Measurements from ENCODE around the gene CCND2.

Gene CCND2

DNA sequence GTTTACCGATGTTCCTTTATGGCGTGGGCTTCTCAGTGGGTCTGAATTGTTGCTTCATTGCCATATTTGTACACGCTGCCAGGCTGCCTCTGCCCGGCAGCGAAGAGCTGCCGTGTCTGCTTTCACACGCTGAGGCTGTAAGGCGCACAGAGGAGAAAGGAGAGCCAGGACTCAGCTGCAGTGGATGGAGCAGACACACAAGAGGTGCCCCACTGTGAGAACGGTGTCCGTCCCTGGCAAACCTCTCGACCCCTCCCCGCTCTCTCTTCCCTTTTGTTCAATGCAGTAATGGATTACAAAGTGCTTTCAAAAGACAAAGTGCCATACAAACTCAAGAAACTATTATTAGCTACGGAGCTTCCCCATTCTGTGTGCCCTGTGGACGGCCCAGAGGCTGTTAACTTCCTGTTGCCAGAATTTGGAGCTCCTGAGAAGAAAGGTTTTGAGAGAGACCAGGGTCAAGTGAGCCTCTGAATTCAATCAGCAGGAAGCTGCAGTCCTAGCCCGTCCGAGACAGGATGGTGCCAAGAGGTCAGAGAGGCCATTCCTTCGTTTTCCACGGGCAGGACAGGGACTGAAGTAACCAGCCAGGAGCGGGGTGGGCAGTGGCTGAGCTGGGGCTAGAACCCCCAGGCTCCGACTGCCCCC, 15.8 kb downstream of the CCND2 start:
- in situ Hi-C loops (cut with HindIII; ENCODE audit: low sequenced_read_pairs) = no loop called here

DNA sequence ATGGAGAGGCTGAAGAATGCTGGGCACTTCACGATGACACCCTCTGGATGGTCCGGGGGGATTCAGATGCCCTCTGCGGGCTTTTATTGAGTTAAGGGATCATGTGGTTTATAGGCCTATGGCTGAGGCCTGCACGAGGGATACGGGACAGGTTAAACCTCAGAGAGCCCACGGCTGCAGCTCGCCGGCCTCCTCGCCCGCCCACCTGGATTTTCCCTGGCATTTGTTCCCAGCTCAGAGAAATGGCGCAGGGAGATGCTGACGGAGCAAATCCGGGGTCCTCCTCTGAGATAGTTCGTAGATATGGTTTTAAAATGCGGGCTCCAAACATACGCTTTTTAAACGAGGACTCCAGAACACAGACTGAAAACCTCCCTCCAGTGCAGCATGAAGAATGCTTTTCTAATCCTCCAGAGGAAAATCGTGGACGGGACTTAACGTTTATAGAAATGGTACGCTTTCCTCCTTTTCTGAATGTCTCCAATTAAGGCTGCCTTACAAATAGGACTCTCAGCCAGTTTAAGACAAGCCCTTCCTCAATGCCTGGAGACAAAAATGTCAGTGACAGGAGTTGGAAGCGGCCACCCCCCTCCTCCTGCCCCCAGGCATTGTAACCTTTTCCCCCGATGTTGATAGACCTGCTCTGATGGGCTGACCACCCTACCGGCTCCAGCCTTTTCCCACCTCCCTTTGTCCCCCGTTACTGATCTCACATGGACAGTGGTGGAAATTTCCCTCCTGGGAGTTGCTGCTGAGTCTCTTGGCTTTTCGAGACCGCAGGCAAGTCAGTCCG, 16.6 kb downstream of the CCND2 start:
- in situ Hi-C loops (cut with HindIII; ENCODE audit: low sequenced_read_pairs) = no loop called here

DNA sequence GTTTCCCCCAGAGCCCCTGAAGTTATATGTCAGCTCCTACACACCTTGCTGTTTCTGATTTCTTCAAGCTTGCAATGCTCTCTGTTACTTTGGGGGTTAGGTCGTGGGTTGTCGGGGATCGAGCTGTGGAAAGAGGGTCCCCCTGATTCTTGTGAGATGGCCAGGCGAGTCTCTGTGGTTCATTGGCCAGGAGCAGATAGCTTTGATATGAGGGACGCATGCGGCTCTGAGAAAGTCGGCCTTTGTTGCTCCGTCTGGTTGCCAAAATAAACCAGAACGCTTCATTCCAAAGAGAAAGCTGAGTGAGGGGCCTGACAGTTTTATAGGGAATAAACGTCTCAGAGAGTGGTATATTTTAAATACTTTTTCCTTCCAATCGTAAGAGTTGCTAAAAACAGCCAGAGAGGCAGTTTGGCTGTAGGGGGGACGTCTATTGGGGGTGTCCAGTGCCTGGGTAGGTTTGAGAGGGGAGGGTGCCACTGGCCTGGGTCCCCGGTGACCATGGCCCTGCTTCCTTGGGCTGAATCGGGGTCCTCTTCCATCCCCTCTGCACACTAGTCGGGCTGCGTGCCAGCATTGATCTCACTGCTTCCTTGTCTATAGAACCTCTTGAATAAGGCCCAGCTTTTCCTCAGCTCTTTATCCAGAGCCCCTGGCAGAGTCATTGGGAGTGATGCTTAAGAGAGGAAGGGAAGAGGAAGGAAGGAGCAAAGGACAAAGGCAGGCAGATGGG, 18.9 kb downstream of the CCND2 start:
- in situ Hi-C loops (cut with HindIII; ENCODE audit: low sequenced_read_pairs) = no loop called here

DNA sequence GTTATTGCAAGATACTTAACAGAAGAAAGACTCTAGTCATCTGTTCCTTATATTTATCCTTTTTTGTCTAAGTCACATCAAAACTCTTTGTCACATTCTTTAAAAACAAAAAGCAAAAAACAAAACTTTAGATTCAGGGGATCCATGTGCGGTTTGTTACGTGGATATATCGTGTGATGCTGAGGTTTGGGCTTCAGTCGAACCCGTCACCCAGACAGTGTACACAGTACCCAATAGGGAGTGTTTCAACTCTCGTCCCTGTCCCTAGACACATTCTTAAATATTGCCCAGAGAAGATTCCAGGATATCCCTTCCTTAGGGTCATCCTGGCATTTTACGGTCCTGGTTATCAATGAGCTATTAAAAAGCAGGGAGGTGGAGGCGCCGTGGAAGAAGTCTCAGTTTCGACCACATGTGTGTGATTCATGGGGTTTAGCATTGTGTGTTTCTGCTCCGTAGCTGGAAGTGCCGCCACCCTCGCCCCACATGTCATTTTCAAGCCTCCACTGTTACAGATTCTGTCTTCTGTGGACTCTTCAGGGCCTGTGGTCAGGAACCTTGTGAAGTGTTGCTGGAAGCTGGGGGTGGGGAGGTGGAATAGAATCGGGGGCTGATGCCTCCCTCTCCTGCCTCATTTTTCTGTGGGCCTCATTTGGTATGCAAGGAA, 19.9 kb downstream of the CCND2 start:
- in situ Hi-C loops (cut with HindIII; ENCODE audit: low sequenced_read_pairs) = no loop called here

DNA sequence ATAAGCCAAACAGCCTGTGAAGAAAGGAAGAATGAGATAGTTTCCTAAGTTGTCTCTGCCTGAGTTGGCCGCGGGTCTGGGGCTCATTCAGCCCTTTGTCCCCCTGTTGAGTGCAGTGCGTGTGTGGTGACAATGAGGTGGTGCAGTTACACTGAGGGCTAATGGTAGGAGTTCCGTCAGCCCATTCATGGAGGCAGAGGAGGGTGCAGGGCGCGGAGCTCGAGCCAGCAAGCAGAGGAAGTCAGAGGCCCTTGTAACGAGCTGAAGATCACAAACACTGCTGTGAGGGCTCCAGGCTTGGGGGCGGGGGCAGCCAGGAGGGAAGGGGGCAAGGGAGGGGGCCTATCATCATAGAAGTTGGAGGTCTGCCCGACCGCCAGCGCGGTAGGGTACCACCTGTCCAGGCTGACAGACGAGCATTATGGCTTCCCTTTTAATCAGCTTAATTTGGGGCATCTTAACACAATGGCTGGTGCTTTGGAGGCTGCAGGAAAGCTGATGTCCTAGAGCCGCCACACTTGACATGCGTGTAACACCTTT, 20.5 kb downstream of the CCND2 start:
- in situ Hi-C loops (cut with HindIII; ENCODE audit: low sequenced_read_pairs) = no loop called here

DNA sequence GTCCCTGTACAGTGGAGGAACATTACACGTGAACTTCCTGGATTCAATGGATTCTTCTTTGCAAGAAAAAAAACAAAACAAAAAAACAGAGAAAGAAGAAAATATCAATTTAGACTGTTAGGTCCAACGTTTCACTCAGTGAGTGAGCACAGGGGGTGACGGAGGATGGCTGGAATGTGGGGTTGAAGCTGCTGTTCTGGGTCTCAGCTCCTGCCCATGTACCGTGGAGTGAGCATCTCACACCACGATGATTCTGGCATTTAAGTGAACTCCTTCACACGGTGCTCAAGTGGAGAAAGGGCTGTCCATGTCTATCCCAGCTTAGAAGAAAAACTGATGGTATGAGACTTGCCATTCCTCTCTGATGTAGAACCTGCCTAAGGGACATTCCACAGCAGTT, 23.2 kb downstream of the CCND2 start:
- in situ Hi-C loops (cut with HindIII; ENCODE audit: low sequenced_read_pairs) = no loop called here

DNA sequence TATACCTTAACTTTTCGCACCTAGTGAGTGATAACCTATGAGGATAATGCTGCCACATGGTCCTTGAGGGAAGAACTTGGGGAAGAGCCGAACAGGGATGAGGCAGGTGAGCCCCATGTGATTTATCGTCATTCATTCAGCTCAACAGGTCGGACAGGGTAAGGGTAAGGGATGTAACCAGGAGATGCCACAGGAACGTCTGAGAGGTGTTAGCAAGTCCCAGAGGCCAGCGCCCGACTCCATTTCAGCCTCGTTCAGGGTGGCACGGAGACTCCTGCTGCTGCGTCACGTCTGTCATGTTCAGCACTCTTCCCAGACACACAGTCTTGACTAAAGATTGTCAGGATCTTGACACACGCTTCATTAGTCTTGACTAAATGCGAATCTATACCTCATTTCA, 24.1 kb downstream of the CCND2 start:
- in situ Hi-C loops (cut with HindIII; ENCODE audit: low sequenced_read_pairs) = no loop called here

DNA sequence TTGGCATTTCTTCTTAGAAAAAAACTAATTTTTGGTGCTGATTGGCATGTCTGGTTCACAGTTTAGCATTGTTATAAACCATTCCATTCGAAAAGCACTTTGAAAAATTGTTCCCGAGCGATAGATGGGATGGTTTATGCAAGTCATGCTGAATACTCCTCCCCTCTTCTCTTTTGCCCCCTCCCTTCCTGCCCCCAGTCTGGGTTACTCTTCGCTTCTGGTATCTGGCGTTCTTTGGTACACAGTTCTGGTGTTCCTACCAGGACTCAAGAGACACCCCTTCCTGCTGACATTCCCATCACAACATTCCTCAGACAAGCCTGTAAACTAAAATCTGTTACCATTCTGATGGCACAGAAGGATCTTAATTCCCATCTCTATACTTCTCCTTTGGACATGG, 27.3 kb downstream of the CCND2 start:
- in situ Hi-C loops (cut with HindIII; ENCODE audit: low sequenced_read_pairs) = no loop called here

DNA sequence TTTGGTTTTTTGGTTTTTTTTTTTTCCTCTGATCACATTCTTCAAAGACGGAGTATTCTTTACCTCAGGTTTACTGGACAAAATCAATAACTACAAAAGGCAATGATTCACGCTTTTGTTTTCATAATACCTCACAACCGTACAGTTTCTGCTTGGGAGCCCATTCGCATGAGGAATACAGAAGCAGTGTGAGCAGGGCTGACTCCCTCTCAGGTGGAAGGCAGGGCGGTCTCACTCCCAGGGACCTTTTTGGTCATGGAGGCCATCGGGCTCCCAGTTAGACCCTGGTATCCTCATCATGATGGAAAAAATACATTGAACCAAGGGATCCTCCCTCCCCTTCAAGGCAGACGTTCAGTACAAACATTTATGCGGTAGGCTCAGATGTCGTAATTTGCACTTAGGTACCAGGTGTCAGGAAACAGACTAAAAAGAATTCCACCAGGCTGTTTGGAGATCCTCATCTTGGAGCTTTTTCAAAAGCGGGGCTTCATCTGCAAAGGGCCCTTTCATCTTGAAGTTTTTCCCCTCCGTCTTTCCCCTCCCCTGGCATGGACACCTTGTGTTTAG, 28.5 kb downstream of the CCND2 start:
- in situ Hi-C loops (cut with HindIII; ENCODE audit: low sequenced_read_pairs) = no loop called here

DNA sequence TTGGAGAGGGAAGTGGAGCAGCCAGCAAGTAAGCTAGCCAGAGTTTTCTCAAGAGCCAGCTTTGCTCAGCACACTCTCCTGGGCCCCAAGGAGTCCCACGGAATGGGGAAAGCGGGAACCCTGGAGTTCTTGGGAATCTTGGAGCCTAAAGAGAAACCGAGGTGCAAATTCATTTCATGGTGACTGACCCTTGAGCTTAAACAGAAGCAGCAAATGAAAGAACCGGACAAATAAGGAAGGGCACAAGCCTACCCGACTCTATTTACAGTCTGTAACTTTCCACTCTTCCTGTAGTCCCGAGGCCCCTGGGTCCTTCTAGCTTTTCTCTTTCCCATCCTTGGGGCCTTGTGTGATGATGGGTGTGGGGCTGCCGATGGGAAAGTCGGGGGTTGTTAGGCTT, 29.3 kb downstream of the CCND2 start:
- in situ Hi-C loops (cut with HindIII; ENCODE audit: low sequenced_read_pairs) = no loop called here

DNA sequence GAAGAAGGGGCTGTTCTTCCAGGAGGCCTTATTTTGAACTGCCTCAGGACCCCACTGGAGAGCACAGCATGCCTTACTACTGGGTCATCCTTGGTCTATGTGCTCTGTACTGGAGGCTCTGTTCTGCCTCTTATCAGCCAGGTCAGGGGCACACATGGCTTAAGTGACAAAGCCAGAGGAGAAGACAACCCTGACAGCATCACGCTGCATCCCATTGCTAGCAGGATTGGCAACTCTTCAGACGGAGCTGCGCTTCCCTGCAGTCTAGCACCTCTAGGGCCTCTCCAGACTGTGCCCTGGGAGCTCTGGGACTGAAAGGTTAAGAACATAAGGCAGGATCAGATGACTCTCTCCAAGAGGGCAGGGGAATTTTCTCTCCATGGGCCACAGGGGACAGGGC, 30.2 kb downstream of the CCND2 start:
- in situ Hi-C loops (cut with HindIII; ENCODE audit: low sequenced_read_pairs) = no loop called here

DNA sequence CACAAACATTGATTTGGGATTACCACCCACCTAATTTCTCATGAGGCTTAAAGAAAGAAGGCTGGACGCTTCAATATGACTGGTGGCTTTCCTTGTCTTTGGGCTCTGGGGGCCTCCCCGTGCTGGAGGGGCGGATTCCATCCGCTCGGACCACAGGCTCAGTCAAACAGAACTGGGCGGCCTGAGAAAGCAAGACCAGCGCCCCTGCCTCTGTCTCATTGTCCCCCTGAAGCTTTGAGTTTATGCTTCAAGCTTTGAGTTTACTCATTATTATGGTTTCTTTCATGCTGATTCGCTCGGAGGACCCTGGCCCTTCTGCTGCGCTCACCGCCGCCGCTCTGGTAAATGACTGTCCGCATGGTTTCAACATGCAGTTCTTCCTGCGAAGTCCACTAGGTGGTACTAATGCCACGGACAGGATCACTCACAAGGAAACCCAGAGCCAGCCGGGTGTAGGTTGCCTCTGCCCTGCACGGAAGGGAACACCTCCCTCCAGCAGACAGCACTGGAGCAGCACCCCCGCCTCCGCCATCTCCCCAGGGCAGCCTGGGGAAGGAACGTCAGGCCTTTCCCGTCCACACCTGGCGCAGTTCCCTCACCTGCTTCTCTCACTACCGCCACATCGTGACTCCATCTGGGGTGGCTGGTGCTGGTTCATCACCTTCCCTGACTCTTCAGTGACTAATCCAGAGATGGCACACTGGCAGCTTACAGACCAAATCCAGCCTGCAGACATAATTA, 34.2 kb downstream of the CCND2 start:
- in situ Hi-C loops (cut with HindIII; ENCODE audit: low sequenced_read_pairs) = no loop called here

DNA sequence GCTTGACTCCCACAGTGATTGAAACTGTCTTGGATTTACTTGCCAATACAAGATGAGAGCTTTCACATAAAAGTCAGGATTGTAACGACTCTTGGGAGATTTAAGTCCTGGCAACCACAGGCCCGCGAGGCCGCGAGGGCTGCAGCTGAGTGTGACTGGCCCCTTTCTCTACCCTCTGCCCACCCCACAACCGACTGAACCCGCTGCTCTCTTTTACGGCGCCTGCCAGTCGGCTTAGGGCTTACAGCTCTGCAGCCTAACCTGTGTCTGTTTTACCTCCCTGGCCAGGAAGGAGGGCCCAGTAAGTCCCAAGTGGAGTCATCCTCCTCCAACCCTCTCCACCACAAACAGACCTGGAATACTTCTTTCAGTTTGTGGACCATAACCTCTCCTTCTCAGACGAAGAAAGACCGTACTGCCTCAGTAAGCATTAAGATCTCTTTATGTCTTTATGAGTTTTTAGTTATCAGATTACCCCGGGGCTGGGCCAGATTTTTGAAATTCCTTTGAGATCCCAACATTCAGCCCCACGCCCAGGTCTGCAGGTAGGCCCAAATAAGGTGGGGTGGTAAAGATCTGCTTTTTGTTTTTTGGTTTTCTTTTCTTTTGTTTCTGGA, 34.9 kb downstream of the CCND2 start:
- in situ Hi-C loops (cut with HindIII; ENCODE audit: low sequenced_read_pairs) = no loop called here

DNA sequence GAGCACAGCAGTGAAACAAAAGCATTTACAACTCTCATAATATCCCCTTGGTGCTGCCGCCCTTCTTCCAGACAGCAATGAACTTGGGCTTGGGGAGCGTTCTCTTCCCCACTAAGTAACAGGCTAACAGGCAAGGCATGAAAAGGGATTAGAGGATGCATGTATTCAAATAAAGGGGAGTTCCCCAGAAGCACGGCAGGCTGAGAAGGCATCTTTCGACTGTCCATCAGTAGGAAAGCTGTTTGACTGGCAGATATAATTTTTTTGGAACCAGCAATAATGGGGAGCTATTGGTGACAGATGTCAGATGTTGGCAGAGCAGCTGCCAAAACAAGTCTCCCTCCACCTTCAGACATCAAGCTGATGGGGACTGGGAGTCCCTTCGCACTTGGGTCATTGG, 38.2 kb downstream of the CCND2 start:
- in situ Hi-C loops (cut with HindIII; ENCODE audit: low sequenced_read_pairs) = no loop called here

DNA sequence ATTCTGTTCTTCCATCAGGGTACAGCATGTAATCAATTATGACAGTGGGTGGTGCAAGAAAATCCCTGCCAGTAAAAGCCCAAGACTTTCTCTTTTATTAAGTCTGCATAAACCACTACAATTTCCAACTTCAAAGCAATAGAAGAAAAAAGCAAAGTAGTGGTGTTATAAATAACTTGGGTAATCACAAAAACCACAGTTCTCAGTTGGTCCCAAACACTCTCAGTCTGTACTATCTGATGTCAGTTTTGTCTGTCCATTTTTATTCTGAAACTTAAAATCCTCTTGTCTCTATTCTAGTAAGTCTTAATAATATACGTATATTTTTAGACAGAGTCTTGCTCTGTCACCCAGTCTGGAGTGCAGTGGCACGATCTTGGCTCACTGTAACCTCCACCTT, 38.7 kb downstream of the CCND2 start:
- in situ Hi-C loops (cut with HindIII; ENCODE audit: low sequenced_read_pairs) = no loop called here

DNA sequence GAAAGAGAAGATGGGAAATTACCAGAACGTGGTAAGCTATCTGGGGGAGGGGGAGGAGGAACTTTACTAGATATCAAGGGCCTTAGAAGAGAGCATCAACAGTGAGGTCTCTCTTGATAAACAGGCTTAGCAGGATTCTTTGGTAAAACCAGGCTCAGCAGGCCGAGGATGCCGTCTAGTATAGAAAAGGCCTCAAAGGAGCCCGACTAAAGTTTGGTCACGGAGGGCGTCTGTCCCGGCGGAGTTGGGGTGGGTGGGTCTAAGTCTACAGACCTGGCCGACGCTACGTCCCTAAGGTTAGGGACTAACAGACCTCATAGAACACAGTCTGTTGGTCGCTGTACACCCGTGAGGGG, 46.9 kb downstream of the CCND2 start:
- in situ Hi-C loops (cut with HindIII; ENCODE audit: low sequenced_read_pairs) = no loop called here

DNA sequence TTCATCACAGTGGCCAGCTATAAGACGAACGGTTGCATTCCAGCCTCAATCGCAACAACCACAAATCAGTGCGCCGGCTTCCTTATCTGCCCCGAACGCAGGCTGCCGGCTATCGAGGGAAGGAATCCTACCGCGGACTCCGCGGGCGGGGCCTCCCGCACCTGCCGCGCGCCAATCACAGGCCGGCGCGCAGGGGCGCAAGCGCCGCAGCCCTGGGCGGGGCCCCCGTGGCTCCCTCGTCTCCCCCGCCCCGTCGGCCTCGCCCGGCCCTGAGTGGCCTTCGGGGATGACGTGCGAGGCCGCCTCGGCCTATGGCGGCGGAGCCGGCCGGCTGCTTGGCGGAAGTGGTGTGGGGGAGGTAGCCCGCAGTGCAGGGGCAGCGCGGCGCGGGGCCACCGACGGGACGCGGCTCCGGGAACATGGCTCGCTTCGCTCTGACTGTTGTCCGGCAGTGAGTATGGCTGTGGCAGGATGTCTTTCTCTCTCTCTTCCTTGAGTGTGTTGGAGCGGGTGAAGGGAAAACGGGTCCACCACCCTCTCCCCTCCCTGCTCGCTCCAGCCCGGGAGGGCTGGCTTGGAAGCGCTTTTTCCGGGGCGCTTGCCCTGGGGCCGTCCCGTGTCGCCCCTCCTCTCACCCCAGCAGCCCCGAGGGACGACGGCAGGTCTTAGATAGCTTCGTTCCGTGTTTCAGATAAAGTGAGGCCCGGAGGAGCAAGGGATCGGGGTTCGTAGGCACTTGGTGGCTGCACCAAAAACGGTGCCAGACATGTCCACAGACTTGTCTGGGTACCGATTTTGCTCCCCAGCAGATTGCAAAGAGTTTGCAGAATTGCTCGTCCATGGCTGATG, 47.5 kb downstream of the CCND2 start, which contains the start of gene TIGAR:
Gene TIGAR, plus strand, starts transcription at position 361 of the 849 bp plus-strand sequence. Its CDS starts 59 bp downstream, at position 420.
- in situ Hi-C loops (cut with HindIII; ENCODE audit: low sequenced_read_pairs) = no loop called here

DNA sequence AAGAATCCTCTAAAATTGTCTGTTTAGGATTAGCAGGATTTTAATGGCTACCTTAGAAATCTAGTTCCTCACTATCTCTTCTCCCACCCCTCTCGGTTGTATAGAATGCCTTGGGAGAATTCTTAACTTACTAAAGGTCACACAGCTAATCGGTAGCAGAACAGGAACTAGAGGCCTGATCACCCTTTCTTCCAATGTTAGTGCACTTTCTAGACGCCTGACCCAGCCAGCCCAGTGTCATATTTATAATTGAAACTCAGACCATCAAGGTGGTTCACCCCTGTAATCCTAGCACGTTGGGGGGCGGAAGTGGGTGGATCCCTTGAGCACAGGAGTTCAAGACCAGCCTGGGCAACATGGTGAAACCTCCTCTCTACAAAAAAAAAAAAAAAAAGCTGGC, 49.2 kb downstream of the CCND2 start:
- in situ Hi-C loops (cut with HindIII; ENCODE audit: low sequenced_read_pairs) = no loop called here
